Liver (tissue), 9 donors: Measurements from ENCODE around the gene HOXC13. TPM values are rescaled to one million over a fixed set of nuclear protein-coding genes. Genes with fewer than 3 reads are reported as not detected.

Experiments used
- DNase-seq: peaks from one replicate; pipeline ENCODE4 v3.0.0-alpha.2; 2017; ENCODE audit warnings: low spot score
- H3K27ac ChIP-seq, 2 donors: one replicate each; pipeline ENCODE4 v1.7.0; 2013; ENCODE audit warnings: inconsistent platforms in 2 of 2, low read length in 2 of 2, control low read depth in 1 of 2, low read depth in 1 of 2, mild to moderate bottlenecking in 1 of 2
- H3K27me3 ChIP-seq, 4 donors: one replicate each; pipeline versions ENCODE4 v1.6.1 to v1.7.0; 2013; ENCODE audit warnings: low read length in 3 of 4, inconsistent platforms in 1 of 4, mild to moderate bottlenecking in 1 of 4, moderate library complexity in 1 of 4; ENCODE audit not compliant: control insufficient read depth in 4 of 4, insufficient read depth in 4 of 4
- H3K36me3 ChIP-seq, 4 donors: one replicate each; pipeline versions ENCODE4 v1.6.1 to v1.7.0; 2013; ENCODE audit warnings: low read length in 3 of 4, mild to moderate bottlenecking in 3 of 4, low read depth in 1 of 4, moderate library complexity in 1 of 4; ENCODE audit not compliant: control insufficient read depth in 4 of 4, insufficient read depth in 3 of 4
- H3K4me1 ChIP-seq, 4 donors: one replicate each; pipeline versions ENCODE4 v1.6.1 to v1.7.0; 2013; ENCODE audit warnings: low read length in 3 of 4, mild to moderate bottlenecking in 3 of 4, moderate library complexity in 1 of 4; ENCODE audit not compliant: control insufficient read depth in 4 of 4, insufficient read depth in 4 of 4
- H3K4me3 ChIP-seq, 3 donors: one replicate each; pipeline versions ENCODE4 v1.6.1 to v1.7.0; 2013; ENCODE audit warnings: low read length in 3 of 3, control low read depth in 1 of 3, low read depth in 1 of 3, mild to moderate bottlenecking in 1 of 3
- H3K9ac ChIP-seq, 2 donors: one replicate each; pipeline ENCODE4 v1.7.0; 2013; ENCODE audit warnings: low read length in 2 of 2, mild to moderate bottlenecking in 2 of 2, moderate library complexity in 2 of 2, control low read depth in 1 of 2, low read depth in 1 of 2
- H3K9me3 ChIP-seq, 4 donors: one replicate each; pipeline versions ENCODE4 v1.6.1 to v1.7.0; 2013; ENCODE audit warnings: low read length in 3 of 4; ENCODE audit not compliant: control insufficient read depth in 4 of 4
- EGR1 ChIP-seq, 2 donors: IDR thresholded peaks; 2 replicates each; pipeline ENCODE4 v1.6.1; 2016 to 2018; ENCODE audit warnings: antibody characterized with exemption in 2 of 2, low read depth in 2 of 2
- FOXA1 ChIP-seq: IDR thresholded peaks from 2 replicates; pipeline ENCODE4 v1.6.1; 2016; ENCODE audit warnings: antibody characterized with exemption
- FOXA2 ChIP-seq: IDR thresholded peaks from 2 replicates; pipeline ENCODE4 v1.6.1; 2016; ENCODE audit warnings: antibody characterized with exemption
- GABPA ChIP-seq, 2 donors: IDR thresholded peaks in 1 of 2; conservative IDR thresholded peaks in 1 of 2; 2 replicates each; pipeline ENCODE4 v1.6.1; 2016; ENCODE audit warnings: antibody characterized with exemption in 2 of 2, mild to moderate bottlenecking in 1 of 2, moderate library complexity in 1 of 2
- HNF4A ChIP-seq, 2 donors: conservative IDR thresholded peaks; 2 replicates each; pipeline ENCODE4 v1.6.1; 2016; ENCODE audit warnings: antibody characterized with exemption in 2 of 2, mild to moderate bottlenecking in 2 of 2
- HNF4G ChIP-seq: IDR thresholded peaks from 2 replicates; pipeline ENCODE4 v1.6.1; 2016; ENCODE audit warnings: antibody characterized with exemption
- JUND ChIP-seq, 2 donors: IDR thresholded peaks; 2 replicates each; pipeline ENCODE4 v1.6.1; 2016; ENCODE audit warnings: antibody characterized with exemption in 2 of 2
- NR2F2 ChIP-seq: IDR thresholded peaks from 2 replicates; pipeline ENCODE4 v1.6.1; 2016; ENCODE audit warnings: antibody characterized with exemption
- RAD21 ChIP-seq, 2 donors: IDR thresholded peaks; 2 replicates each; pipeline ENCODE4 v1.6.1; 2016; ENCODE audit warnings: antibody characterized with exemption in 2 of 2, mild to moderate bottlenecking in 2 of 2
- RXRA ChIP-seq, 2 donors: IDR thresholded peaks; 2 replicates each; pipeline ENCODE4 v1.6.1; 2017 to 2018; ENCODE audit warnings: antibody characterized with exemption in 2 of 2, mild to moderate bottlenecking in 1 of 2
- SP1 ChIP-seq: IDR thresholded peaks from 2 replicates; pipeline ENCODE4 v1.6.1; 2018; ENCODE audit warnings: antibody characterized with exemption, mild to moderate bottlenecking
- TAF1 ChIP-seq: conservative IDR thresholded peaks from 2 replicates; pipeline ENCODE4 v1.6.1; 2016; ENCODE audit warnings: antibody characterized with exemption, mild to moderate bottlenecking
- YY1 ChIP-seq: IDR thresholded peaks from 2 replicates; pipeline ENCODE4 v1.6.1; 2016; ENCODE audit warnings: antibody characterized with exemption, mild to moderate bottlenecking
- WGBS: extraction: QIAGEN DNeasy Blood & Tissue Kit; methylation state at CpG from one replicate; pipeline ENCODE4 v1.1.7; 2013; 5-methylcytosine and 5-hydroxymethylcytosine counted together
- polyA plus RNA-seq, 2 donors: library from polyadenylated mRNA; stranded (reverse) in 1 of 2; unstranded in 1 of 2; fragments of 200-250 nt in 1 of 2; fragments of >200 nt in 1 of 2; fragmentation: Nextera tagmentation in 1 of 2; extraction: Ambion mirVana in 1 of 2; gene quantifications; one replicate each; pipeline versions ENCODE4 v1.2.1 to v1.2.3, GENCODE V29; 2013 to 2015
- total RNA-seq, 2 donors: library from RNA; depleted of rRNA; stranded (reverse); fragments of >200 nt; gene quantifications; one replicate each; pipeline ENCODE4 v1.2.3, GENCODE V29; 2014
- TF ChIP-seq, protein P1 (sequence below): fragments of 150-350 bp; IDR thresholded peaks from 2 replicates; pipeline ENCODE4 v1.5.1; 2017; ENCODE audit warnings: improper control_type of control experiment, low read depth, low read length; ENCODE audit not compliant: missing input control
- TF ChIP-seq, protein P2 (sequence below): IDR thresholded peaks from 2 replicates; pipeline ENCODE4 v1.6.1; 2016; ENCODE audit warnings: antibody characterized with exemption
- TF ChIP-seq, protein P3 (sequence below): IDR thresholded peaks from 2 replicates; pipeline ENCODE4 v1.6.1; 2016; ENCODE audit warnings: antibody characterized with exemption, mild to moderate bottlenecking
- TF ChIP-seq, protein P4 (sequence below): IDR thresholded peaks from 2 replicates; pipeline ENCODE4 v1.6.1; 2016; ENCODE audit warnings: antibody characterized with exemption
- TF ChIP-seq, protein P5 (sequence below): IDR thresholded peaks from 2 replicates; pipeline ENCODE4 v1.6.1; 2016; ENCODE audit warnings: antibody characterized with exemption
- donor health status: healthy.
- donor health status: healthy.
- donor health status: healthy.
- donor health status: healthy.
- donor health status: healthy.

The HOXC13 gene
- total and polyA plus RNA-seq, 4 donors = not detected

DNA sequence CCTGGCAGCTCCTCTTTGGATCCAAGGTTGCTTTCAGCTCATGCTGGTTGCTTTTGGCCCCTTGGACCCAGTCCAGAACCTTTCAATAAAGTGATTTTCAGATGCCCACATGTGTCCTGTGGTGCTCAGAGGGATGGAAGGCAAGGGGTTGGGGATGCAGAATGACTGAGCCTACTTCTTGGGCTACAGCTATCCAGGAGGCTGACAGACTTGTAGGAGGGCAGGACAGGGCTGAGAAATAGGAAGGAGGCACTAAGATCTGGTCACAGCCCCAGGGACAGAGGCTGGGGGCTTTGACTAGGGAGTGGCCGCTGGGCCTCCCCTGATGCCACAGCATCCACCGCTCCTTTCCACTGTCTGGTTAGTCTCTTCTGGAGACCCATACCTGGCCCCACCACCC is 33.1 kb downstream of the HOXC13 start:
- TF ChIP-seq SP1 (no peak), RAD21 (IDR thresholded peaks at IDR 0.05) (no peak), JUND (IDR thresholded peaks at IDR 0.05) (no peak), NR2F2 (no peak), GABPA (IDR thresholded peaks at IDR 0.05 in 1 of 2, conservative IDR thresholded peaks at IDR 0.05 in 1 of 2) (no peak)
- TF ChIP-seq, protein P1, sequence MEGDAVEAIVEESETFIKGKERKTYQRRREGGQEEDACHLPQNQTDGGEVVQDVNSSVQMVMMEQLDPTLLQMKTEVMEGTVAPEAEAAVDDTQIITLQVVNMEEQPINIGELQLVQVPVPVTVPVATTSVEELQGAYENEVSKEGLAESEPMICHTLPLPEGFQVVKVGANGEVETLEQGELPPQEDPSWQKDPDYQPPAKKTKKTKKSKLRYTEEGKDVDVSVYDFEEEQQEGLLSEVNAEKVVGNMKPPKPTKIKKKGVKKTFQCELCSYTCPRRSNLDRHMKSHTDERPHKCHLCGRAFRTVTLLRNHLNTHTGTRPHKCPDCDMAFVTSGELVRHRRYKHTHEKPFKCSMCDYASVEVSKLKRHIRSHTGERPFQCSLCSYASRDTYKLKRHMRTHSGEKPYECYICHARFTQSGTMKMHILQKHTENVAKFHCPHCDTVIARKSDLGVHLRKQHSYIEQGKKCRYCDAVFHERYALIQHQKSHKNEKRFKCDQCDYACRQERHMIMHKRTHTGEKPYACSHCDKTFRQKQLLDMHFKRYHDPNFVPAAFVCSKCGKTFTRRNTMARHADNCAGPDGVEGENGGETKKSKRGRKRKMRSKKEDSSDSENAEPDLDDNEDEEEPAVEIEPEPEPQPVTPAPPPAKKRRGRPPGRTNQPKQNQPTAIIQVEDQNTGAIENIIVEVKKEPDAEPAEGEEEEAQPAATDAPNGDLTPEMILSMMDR = no peak
- TF ChIP-seq, protein P2, sequence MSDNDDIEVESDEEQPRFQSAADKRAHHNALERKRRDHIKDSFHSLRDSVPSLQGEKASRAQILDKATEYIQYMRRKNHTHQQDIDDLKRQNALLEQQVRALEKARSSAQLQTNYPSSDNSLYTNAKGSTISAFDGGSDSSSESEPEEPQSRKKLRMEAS = no peak
- no peak overlapping the region for H3K4me3 ChIP-seq
- peaks cover 5 to 58% (median 38%) of the 10 kb centered on the region in 4 donors for H3K27me3 ChIP-seq
- H3K27ac ChIP-seq = no peak overlapping the region
- H3K4me1 ChIP-seq = peaks cover 0 to 11% (median 5%) of the 10 kb centered on the region in 4 donors
- 47% methylated on average over 2 of the region's 2 CpGs for WGBS
- no peak overlapping the region for H3K9ac ChIP-seq
- no peak for DNase-seq
- H3K36me3 ChIP-seq = no peaks in the 10 kb centered on the region
- no peaks in the 10 kb centered on the region for H3K9me3 ChIP-seq

GRCh38 chr12:53972152-53972702 is 33.6 kb downstream of the HOXC13 start:
- WGBS = 26% methylated on average over 9 of the region's 9 CpGs
- Histone ChIP-seq H3K27ac (no peak overlapping the region), H3K4me3 (no peak overlapping the region), H3K36me3 (no peaks in the 10 kb centered on the region), H3K9ac (no peak overlapping the region), H3K4me1 (peaks cover 0 to 10% (median 4%) of the 10 kb centered on the region in 4 donors), H3K9me3 (no peaks in the 10 kb centered on the region), H3K27me3 (peaks cover 5 to 58% (median 35%) of the 10 kb centered on the region in 4 donors)
- DNase-seq = no peak
- TF ChIP-seq JUND (IDR thresholded peaks at IDR 0.05) = no peak
- no peak for TF ChIP-seq HNF4A (conservative IDR thresholded peaks at IDR 0.05)
- TF ChIP-seq, protein P3, sequence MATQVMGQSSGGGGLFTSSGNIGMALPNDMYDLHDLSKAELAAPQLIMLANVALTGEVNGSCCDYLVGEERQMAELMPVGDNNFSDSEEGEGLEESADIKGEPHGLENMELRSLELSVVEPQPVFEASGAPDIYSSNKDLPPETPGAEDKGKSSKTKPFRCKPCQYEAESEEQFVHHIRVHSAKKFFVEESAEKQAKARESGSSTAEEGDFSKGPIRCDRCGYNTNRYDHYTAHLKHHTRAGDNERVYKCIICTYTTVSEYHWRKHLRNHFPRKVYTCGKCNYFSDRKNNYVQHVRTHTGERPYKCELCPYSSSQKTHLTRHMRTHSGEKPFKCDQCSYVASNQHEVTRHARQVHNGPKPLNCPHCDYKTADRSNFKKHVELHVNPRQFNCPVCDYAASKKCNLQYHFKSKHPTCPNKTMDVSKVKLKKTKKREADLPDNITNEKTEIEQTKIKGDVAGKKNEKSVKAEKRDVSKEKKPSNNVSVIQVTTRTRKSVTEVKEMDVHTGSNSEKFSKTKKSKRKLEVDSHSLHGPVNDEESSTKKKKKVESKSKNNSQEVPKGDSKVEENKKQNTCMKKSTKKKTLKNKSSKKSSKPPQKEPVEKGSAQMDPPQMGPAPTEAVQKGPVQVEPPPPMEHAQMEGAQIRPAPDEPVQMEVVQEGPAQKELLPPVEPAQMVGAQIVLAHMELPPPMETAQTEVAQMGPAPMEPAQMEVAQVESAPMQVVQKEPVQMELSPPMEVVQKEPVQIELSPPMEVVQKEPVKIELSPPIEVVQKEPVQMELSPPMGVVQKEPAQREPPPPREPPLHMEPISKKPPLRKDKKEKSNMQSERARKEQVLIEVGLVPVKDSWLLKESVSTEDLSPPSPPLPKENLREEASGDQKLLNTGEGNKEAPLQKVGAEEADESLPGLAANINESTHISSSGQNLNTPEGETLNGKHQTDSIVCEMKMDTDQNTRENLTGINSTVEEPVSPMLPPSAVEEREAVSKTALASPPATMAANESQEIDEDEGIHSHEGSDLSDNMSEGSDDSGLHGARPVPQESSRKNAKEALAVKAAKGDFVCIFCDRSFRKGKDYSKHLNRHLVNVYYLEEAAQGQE = no peak
- TF ChIP-seq, protein P1 = no peak
- TF ChIP-seq, protein P4, sequence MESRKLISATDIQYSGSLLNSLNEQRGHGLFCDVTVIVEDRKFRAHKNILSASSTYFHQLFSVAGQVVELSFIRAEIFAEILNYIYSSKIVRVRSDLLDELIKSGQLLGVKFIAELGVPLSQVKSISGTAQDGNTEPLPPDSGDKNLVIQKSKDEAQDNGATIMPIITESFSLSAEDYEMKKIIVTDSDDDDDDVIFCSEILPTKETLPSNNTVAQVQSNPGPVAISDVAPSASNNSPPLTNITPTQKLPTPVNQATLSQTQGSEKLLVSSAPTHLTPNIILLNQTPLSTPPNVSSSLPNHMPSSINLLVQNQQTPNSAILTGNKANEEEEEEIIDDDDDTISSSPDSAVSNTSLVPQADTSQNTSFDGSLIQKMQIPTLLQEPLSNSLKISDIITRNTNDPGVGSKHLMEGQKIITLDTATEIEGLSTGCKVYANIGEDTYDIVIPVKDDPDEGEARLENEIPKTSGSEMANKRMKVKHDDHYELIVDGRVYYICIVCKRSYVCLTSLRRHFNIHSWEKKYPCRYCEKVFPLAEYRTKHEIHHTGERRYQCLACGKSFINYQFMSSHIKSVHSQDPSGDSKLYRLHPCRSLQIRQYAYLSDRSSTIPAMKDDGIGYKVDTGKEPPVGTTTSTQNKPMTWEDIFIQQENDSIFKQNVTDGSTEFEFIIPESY = no peak
- no peak for TF ChIP-seq EGR1 (IDR thresholded peaks at IDR 0.05; ENCODE audit: low read depth in 2 of 2)
- TF ChIP-seq, protein P2 = no peak
- no peak for TF ChIP-seq RAD21 (IDR thresholded peaks at IDR 0.05)
- no peak for TF ChIP-seq SP1
- TF ChIP-seq NR2F2 = no peak
- TF ChIP-seq FOXA2 = no peak
- no peak for TF ChIP-seq FOXA1
- TF ChIP-seq, protein P5, sequence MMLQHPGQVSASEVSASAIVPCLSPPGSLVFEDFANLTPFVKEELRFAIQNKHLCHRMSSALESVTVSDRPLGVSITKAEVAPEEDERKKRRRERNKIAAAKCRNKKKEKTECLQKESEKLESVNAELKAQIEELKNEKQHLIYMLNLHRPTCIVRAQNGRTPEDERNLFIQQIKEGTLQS = no peak
- no peak for TF ChIP-seq TAF1
- TF ChIP-seq RXRA (IDR thresholded peaks at IDR 0.05) = no peak
- no peak for TF ChIP-seq HNF4G
- TF ChIP-seq YY1 = no peak
- TF ChIP-seq GABPA (IDR thresholded peaks at IDR 0.05 in 1 of 2, conservative IDR thresholded peaks at IDR 0.05 in 1 of 2) = no peak
